GM12864 (cell line): ENCODE data around the gene PPP1R1B.

ENCODE experiments used
- DNase-seq: peaks from one replicate; pipeline ENCODE4 v3.0.0-alpha.2; 2011; ENCODE audit warnings: low read depth
- H3K4me3 ChIP-seq: 2 replicates; pipeline ENCODE4 v1.5.1; 2011; ENCODE audit warnings: mild to moderate bottlenecking, low read depth, low read length, control low read depth
- CTCF ChIP-seq: IDR thresholded peaks from 2 replicates; pipeline ENCODE4 v1.5.1; 2011; ENCODE audit warnings: low read depth, mild to moderate bottlenecking, moderate library complexity, low read length, control low read depth, inconsistent platforms; ENCODE audit errors: missing control alignments

PPP1R1B gene

GRCh38 chr17:39611401-39612112, 15.2 kb upstream of the PPP1R1B start:
- no peak for TF ChIP-seq CTCF
- DNase-seq: no peak
- no peak overlapping the region for H3K4me3 ChIP-seq

GRCh38 chr17:39612291-39612894, 14.4 kb upstream of the PPP1R1B start:
- DNase-seq: no peak
- no peak for TF ChIP-seq CTCF
- H3K4me3 ChIP-seq: no peak overlapping the region

- H3K4me3 ChIP-seq: no peak overlapping the region
- DNase-seq: no peak
- no peak for TF ChIP-seq CTCF
Measured at GRCh38 chr17:39612935-39613464, 13.8 kb upstream of the PPP1R1B start.

GRCh38 chr17:39614545-39615157, 12.1 kb upstream of the PPP1R1B start:
- no peak for TF ChIP-seq CTCF
- no peak for DNase-seq
- H3K4me3 ChIP-seq: no peak overlapping the region

GRCh38 chr17:39615434-39615833, 11.3 kb upstream of the PPP1R1B start:
- no peak overlapping the region for H3K4me3 ChIP-seq
- no peak for DNase-seq
- no peak for TF ChIP-seq CTCF

GRCh38 chr17:39617100-39617445, 9.7 kb upstream of the PPP1R1B start:
- H3K4me3 ChIP-seq: no peak overlapping the region
- no peak for TF ChIP-seq CTCF
- DNase-seq: no peak
